HepG2 (cell line): ENCODE data around the gene CHN2. TPM values are rescaled to one million over a fixed set of nuclear protein-coding genes. Genes with fewer than 3 reads are reported as not detected.

Source experiments
- CEBPG ChIP-seq: IDR thresholded peaks from 2 replicates; pipeline ENCODE4 v1.6.1; 2016
- RFXAP ChIP-seq: sonication (generic); formaldehyde crosslinking; IDR thresholded peaks from 2 replicates; pipeline ENCODE4 v1.4.0; 2020; ENCODE audit warnings: missing genetic modification reagents, borderline replicate concordance
- TRIM24 ChIP-seq: sonication (generic); formaldehyde crosslinking; IDR thresholded peaks from 2 replicates; pipeline ENCODE4 v1.8.0; 2022; ENCODE audit warnings: mild to moderate bottlenecking, missing genetic modification reagents
- ZNF329 ChIP-seq: sonication (generic); formaldehyde crosslinking; IDR thresholded peaks from 2 replicates; pipeline ENCODE4 v1.9.0; 2021; ENCODE audit warnings: low read depth, mild to moderate bottlenecking, missing genetic modification reagents
- ZNF781 ChIP-seq: sonication (generic); formaldehyde crosslinking; IDR thresholded peaks from 2 replicates; pipeline ENCODE4 v1.5.1; 2020; ENCODE audit warnings: borderline replicate concordance, mild to moderate bottlenecking, missing genetic modification reagents; ENCODE audit errors: not compliant biosample characterization
- polyA plus RNA-seq, 8 experiments: library from polyadenylated mRNA; depleted of rRNA in 3 of 8; stranded (reverse) in 7 of 8; unstranded in 1 of 8; fragments of >200 nt; fragmentation: Illumina TruSeq in 4 of 8; extraction: Trizol in 4 of 8; gene quantifications; 2 replicates each; pipeline versions ENCODE4 v1.2.1 to v1.2.3, GENCODE V29; 2011 to 2016; ENCODE audit warnings: low read depth in 4 of 8, missing spikeins in 1 of 8, mixed read lengths in 1 of 8; ENCODE audit not compliant: insufficient read depth in 1 of 8
- total RNA-seq, 5 experiments: library from RNA; depleted of rRNA; stranded (reverse); fragments of >200 nt; fragmentation: Illumina TruSeq; extraction: Trizol; gene quantifications; 2 replicates each; pipeline ENCODE4 v1.2.3, GENCODE V29; 2016; ENCODE audit warnings: low read depth in 1 of 5
- TF ChIP-seq, protein P1 (sequence below): sonication (generic); formaldehyde crosslinking; conservative IDR thresholded peaks from 2 replicates; pipeline ENCODE4 v1.4.0; 2020; ENCODE audit warnings: mild to moderate bottlenecking, missing genetic modification reagents, moderate library complexity
- TF ChIP-seq, protein P2 (sequence below): sonication (generic); formaldehyde crosslinking; IDR thresholded peaks from 2 replicates; pipeline ENCODE4 v1.5.1; 2020; ENCODE audit warnings: missing genetic modification reagents, mild to moderate bottlenecking, borderline replicate concordance
- TF ChIP-seq, protein P3 (sequence below): IDR thresholded peaks from 2 replicates; pipeline ENCODE4 v1.6.1; 2012; ENCODE audit warnings: inconsistent platforms
- TF ChIP-seq, protein P4 (sequence below): sonication (generic); formaldehyde crosslinking; IDR thresholded peaks from 2 replicates; pipeline ENCODE4 v1.4.0; 2020; ENCODE audit warnings: missing genetic modification reagents

Gene CHN2
- total and polyA plus RNA-seq, 2 of the 13 experiments (the other 11 are each of a cell fraction or from before 2014, with no cell fraction given): 23.5 to 30.5 TPM

DNA sequence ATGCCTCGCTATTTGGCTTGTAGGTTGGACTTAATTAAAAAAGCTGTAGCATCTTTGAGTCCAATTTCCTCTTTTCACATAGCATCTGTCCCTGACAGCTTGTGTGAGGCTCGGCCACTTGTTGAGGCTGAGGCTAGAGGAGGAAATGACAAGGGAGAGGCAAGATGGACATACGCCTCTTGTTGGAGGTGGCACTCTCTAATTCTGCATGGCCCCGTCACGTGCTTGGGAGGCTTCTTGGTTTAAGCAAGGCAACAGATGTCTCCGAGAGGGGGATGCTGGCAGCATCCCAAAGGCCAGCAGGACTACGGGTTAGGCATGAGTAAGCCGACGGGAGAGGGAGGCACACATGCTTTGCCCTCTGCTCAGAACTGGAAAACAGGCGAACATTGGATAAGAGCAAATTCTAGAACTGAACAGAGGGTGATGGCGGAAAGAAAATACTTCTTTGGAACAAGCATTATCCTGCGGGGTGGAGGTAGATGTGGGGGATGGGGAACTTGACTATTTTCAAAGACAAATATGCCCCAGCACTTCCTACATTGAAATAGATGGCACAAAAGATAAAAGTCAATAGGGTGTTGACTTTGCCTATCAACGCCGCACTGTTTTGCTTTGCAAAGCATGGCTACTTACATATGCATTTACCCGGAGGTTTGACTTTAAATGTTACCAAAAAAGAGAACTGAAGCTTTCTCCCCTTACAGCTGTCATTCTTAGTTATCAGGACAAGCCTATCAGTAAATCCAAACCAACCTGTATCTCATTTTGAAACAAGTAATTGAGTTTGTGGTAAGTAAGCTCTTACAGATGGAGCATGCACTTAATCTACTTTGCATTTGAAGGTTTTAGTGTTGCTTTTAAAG, 94.8 kb downstream of the CHN2 start (continued):
- TF ChIP-seq, protein P1, sequence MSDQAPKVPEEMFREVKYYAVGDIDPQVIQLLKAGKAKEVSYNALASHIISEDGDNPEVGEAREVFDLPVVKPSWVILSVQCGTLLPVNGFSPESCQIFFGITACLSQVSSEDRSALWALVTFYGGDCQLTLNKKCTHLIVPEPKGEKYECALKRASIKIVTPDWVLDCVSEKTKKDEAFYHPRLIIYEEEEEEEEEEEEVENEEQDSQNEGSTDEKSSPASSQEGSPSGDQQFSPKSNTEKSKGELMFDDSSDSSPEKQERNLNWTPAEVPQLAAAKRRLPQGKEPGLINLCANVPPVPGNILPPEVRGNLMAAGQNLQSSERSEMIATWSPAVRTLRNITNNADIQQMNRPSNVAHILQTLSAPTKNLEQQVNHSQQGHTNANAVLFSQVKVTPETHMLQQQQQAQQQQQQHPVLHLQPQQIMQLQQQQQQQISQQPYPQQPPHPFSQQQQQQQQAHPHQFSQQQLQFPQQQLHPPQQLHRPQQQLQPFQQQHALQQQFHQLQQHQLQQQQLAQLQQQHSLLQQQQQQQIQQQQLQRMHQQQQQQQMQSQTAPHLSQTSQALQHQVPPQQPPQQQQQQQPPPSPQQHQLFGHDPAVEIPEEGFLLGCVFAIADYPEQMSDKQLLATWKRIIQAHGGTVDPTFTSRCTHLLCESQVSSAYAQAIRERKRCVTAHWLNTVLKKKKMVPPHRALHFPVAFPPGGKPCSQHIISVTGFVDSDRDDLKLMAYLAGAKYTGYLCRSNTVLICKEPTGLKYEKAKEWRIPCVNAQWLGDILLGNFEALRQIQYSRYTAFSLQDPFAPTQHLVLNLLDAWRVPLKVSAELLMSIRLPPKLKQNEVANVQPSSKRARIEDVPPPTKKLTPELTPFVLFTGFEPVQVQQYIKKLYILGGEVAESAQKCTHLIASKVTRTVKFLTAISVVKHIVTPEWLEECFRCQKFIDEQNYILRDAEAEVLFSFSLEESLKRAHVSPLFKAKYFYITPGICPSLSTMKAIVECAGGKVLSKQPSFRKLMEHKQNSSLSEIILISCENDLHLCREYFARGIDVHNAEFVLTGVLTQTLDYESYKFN (CRISPR knock-in tag): peak; percentile 37; the same call in 1 of the 2 replicates
- TF ChIP-seq, protein P2, sequence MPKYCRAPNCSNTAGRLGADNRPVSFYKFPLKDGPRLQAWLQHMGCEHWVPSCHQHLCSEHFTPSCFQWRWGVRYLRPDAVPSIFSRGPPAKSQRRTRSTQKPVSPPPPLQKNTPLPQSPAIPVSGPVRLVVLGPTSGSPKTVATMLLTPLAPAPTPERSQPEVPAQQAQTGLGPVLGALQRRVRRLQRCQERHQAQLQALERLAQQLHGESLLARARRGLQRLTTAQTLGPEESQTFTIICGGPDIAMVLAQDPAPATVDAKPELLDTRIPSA (CRISPR knock-in tag): no peak
- no peak for TF ChIP-seq ZNF781 (CRISPR knock-in tag)
- no peak for TF ChIP-seq ZNF329 (CRISPR knock-in tag)
- TF ChIP-seq, protein P3, sequence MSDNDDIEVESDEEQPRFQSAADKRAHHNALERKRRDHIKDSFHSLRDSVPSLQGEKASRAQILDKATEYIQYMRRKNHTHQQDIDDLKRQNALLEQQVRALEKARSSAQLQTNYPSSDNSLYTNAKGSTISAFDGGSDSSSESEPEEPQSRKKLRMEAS: peak; percentile 19; the same call in 1 of the 2 replicates
- TF ChIP-seq TRIM24 (CRISPR knock-in tag): no peak
- TF ChIP-seq, protein P4, sequence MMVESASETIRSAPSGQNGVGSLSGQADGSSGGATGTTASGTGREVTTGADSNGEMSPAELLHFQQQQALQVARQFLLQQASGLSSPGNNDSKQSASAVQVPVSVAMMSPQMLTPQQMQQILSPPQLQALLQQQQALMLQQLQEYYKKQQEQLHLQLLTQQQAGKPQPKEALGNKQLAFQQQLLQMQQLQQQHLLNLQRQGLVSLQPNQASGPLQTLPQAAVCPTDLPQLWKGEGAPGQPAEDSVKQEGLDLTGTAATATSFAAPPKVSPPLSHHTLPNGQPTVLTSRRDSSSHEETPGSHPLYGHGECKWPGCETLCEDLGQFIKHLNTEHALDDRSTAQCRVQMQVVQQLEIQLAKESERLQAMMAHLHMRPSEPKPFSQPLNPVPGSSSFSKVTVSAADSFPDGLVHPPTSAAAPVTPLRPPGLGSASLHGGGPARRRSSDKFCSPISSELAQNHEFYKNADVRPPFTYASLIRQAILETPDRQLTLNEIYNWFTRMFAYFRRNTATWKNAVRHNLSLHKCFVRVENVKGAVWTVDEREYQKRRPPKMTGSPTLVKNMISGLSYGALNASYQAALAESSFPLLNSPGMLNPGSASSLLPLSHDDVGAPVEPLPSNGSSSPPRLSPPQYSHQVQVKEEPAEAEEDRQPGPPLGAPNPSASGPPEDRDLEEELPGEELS (CRISPR knock-in tag): peak; percentile 64
- no peak for TF ChIP-seq RFXAP (CRISPR knock-in tag)
- 0 out of 2 replicates have a peak, but pooled peaks have one; percentile 15 for TF ChIP-seq CEBPG (CRISPR knock-in tag)
